Endothelial cell (in vitro differentiated cells): ENCODE data around the gene MLYCD. TPM values are rescaled to one million over a fixed set of nuclear protein-coding genes. Genes with fewer than 3 reads are reported as not detected.
"Not testable (repeated sequence)": the region's sequence is repeated elsewhere in the genome, so short reads cannot be mapped to it uniquely, and the experiment has no call there.

Experiments used
- DNase-seq: peaks from one replicate; pipeline ENCODE4 v3.0.0; 2021; ENCODE audit warnings: low spot score
- H3K27ac Mint-ChIP-seq: one replicate; pipeline ENCODE4 v1.8.0; 2021; ENCODE audit warnings: mixed read lengths, inconsistent platforms; ENCODE audit not compliant: unreplicated experiment
- H3K27me3 Mint-ChIP-seq: one replicate; pipeline ENCODE4 v1.8.0; 2021; ENCODE audit warnings: mild to moderate bottlenecking, moderate library complexity, mixed read lengths, inconsistent platforms; ENCODE audit not compliant: unreplicated experiment
- H3K36me3 Mint-ChIP-seq: one replicate; pipeline ENCODE4 v1.8.0; 2021; ENCODE audit warnings: mild to moderate bottlenecking, low read depth, mixed read lengths, inconsistent platforms; ENCODE audit not compliant: unreplicated experiment
- H3K4me1 Mint-ChIP-seq: one replicate; pipeline ENCODE4 v1.8.0; 2021; ENCODE audit warnings: mild to moderate bottlenecking, mixed read lengths, inconsistent platforms; ENCODE audit not compliant: unreplicated experiment
- H3K4me3 Mint-ChIP-seq: one replicate; pipeline ENCODE4 v1.8.0; 2021; ENCODE audit warnings: mild to moderate bottlenecking, mixed read lengths, inconsistent platforms; ENCODE audit not compliant: unreplicated experiment
- H3K9me3 Mint-ChIP-seq: one replicate; pipeline ENCODE4 v1.8.0; 2021; ENCODE audit warnings: mixed read lengths, inconsistent platforms; ENCODE audit not compliant: unreplicated experiment
- total RNA-seq: library from RNA; stranded (reverse); fragmentation: NEBNext Ultra II Directional; extraction: Animal tissue kit (Norgen Biotek cat#: 25700); gene quantifications from one replicate; pipeline ENCODE4 v1.2.1, GENCODE V29; 2021; ENCODE audit not compliant: unreplicated experiment
- TF ChIP-seq, protein P1 (sequence below): fragments of 200-600 bp; sonication (generic); IDR thresholded peaks from one replicate; pipeline ENCODE4 v1.5.0; 2021; ENCODE audit warnings: antibody characterized with exemption; ENCODE audit not compliant: unreplicated experiment

Gene MLYCD
- total RNA-seq, 1 donor from 2014 or later: 3.0 TPM

DNA sequence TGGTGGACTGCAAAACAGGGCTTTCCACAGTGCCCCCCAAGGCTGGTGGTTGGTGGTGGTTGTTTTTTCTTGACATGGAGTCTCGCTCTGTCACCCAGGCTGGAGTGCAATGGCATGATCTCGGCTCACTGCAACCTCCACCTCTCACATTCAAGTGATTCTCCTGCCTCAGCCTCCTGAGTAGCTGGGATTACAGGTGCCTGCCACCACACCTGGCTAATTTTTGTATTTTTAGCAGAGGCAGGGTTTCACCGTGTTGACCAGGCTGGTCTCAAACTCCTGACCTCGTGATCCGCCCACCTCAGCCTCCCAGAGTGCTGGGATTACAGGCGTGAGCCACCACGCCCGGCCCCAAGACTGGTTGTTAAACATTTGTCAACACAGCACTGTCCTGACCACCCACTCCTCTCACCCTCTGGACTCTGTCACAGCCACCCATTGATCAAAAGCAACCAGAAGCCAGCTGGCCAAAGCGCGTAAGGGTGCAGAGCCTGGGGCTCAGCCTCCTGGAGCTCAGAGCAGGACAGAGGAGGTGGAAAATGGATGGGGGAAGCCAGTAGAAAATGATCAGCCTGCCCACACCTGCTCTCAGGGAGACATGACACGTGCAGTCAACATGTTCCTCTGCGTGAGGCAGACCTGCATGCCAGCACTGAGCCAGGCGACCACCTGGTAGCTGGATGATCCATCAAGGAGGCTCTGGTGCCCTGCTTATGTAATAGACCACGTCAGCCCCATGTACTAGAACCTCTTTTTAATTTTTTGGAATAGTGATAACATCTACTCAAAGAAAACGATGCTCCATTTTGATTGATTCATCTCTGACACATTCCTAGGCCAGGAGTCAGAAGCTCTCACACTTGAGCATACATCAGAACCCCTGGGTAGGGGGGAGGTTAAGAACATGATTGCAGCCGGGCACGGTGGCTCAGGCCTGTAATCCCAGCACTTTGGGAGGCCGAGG, 39.3 kb downstream of the MLYCD start:
- Mint-ChIP-seq H3K36me3 (no peaks in the 10 kb centered on the region), H3K27me3 (peaks cover 27% of the 10 kb centered on the region), H3K4me1 (peaks cover 18% of the 10 kb centered on the region), H3K4me3 (no peak overlapping the region), H3K9me3 (no peaks in the 10 kb centered on the region), H3K27ac (no peak overlapping the region)
- TF ChIP-seq, protein P1, sequence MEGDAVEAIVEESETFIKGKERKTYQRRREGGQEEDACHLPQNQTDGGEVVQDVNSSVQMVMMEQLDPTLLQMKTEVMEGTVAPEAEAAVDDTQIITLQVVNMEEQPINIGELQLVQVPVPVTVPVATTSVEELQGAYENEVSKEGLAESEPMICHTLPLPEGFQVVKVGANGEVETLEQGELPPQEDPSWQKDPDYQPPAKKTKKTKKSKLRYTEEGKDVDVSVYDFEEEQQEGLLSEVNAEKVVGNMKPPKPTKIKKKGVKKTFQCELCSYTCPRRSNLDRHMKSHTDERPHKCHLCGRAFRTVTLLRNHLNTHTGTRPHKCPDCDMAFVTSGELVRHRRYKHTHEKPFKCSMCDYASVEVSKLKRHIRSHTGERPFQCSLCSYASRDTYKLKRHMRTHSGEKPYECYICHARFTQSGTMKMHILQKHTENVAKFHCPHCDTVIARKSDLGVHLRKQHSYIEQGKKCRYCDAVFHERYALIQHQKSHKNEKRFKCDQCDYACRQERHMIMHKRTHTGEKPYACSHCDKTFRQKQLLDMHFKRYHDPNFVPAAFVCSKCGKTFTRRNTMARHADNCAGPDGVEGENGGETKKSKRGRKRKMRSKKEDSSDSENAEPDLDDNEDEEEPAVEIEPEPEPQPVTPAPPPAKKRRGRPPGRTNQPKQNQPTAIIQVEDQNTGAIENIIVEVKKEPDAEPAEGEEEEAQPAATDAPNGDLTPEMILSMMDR: no peak
- DNase-seq: no peak

DNA sequence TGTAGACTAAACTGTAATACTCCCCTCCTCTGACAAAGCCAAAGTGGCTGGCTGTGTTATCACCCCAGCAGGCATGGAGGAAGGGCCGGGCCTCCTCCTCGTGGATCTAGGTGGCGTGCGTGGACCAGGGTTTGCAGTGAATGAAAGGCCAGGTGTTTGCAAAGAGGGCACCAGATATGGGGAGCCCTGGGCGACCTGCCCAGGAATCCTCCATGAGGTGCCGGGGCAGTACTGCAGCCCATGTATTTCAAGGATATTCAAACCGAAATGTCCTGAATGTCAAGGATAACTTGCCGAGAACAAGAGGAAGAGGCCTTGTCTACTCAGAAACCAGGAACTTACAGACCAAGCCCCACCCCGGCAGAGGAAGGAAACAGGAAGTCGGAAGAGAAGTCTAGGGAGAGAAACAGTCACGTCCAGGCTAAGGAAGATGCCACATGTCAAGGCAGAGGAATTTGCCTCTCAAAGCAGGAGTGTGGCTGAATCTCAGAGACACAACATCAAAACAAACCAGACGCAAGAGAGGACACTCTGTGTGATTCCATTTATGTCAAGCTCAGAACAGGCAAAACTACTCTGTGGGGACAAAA, 40.4 kb downstream of the MLYCD start:
- peak; percentile 36 for DNase-seq
- no peaks in the 10 kb centered on the region for H3K36me3 Mint-ChIP-seq
- TF ChIP-seq, protein P1: no peak
- peaks cover 18% of the 10 kb centered on the region for H3K4me1 Mint-ChIP-seq
- H3K9me3 Mint-ChIP-seq: no peaks in the 10 kb centered on the region
- peaks cover 20% of the 10 kb centered on the region for H3K27me3 Mint-ChIP-seq
- peak overlapping the region; percentile 94 for H3K27ac Mint-ChIP-seq
- H3K4me3 Mint-ChIP-seq: no peak overlapping the region

DNA sequence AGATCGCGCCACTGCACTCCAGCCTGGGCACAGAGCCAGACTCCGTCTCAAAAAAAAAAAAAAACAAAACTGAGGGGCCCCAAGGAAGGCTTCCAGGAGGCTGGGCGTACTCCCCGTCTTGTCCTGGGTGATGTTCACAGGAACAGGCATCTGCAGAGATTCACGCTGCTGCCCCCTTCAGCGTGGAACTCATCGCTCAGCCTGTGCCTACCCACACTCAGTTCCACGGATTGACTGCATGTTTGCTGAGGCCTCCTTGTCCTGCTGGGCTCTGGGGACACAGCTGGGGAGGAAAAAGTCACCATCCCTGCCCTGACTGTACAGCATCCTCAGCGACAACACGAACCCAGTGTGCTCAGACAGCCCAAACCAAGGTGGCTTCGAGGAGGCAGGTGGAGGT, 41.2 kb downstream of the MLYCD start:
- no peaks in the 10 kb centered on the region for H3K9me3 Mint-ChIP-seq
- H3K4me3 Mint-ChIP-seq: no peak overlapping the region
- H3K27ac Mint-ChIP-seq: no peak overlapping the region
- peaks cover 18% of the 10 kb centered on the region for H3K4me1 Mint-ChIP-seq
- no peak for DNase-seq
- no peaks in the 10 kb centered on the region for H3K36me3 Mint-ChIP-seq
- peaks cover 17% of the 10 kb centered on the region for H3K27me3 Mint-ChIP-seq
- TF ChIP-seq, protein P1: no peak

DNA sequence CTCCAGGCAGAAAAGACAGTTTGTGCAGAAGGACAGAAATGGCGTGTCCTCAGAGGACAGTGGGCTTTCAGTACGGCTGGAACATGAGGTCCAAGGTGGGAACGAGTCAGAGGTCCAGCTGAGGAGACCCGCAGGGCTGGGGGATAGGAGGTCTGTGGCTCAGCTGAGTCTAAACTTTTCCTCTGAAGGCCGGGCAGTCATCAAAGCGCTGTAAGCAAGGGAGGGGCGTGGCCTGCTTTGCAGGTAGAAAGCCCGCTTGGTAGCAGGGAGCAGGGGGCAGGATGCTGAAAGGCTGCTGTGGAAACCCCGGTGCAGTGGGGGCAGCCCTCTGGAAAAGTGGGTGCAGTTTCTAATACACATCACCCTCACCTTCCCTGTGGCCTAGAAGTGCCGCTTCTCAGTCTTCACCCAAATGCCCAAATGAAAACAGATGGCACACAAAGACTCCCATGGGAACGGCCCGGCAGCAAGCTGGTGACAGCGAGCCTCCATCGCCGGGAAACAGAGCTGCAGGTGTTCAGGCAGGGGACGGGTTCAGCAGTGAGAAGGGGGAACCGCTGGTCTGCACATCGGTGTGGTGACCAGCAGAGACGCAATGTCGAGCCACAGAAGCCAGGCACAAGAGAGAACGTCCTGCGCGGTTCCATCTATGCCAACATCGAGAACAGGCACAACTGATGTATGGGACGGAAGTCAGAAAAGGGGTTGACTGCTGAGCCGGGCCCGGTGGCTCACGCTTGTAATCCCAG, 41.9 kb downstream of the MLYCD start:
- H3K36me3 Mint-ChIP-seq: no peaks in the 10 kb centered on the region
- DNase-seq: no peak
- H3K4me1 Mint-ChIP-seq: peaks cover 18% of the 10 kb centered on the region
- TF ChIP-seq, protein P1: no peak
- no peak overlapping the region for H3K27ac Mint-ChIP-seq
- H3K4me3 Mint-ChIP-seq: no peak overlapping the region
- peaks cover 17% of the 10 kb centered on the region for H3K27me3 Mint-ChIP-seq
- no peaks in the 10 kb centered on the region for H3K9me3 Mint-ChIP-seq

DNA sequence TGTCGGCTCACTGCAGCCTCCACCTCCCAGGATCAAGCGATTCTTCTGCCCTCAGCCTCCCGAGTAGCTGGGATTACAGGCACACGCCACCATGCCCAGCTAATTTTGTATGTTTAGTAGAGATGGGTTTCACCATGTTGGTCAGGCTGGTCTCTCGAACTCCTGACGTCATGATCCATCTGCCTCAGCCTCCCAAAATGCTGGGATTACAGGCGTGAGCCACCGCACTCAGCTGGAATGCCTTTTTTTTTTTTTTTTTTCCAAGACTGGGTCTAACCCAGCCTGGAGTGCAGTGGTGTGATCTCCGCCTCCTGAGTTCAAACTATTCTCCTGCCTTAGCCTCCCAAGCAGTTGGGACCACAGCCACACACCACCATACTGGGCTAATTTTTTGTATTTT, 42.6 kb downstream of the MLYCD start:
- H3K36me3 Mint-ChIP-seq, H3K4me3 Mint-ChIP-seq, DNase-seq, H3K9me3 Mint-ChIP-seq, H3K27ac Mint-ChIP-seq: not testable (repeated sequence)
- Mint-ChIP-seq H3K27me3 (peaks cover 16% of the 10 kb centered on the region), H3K4me1 (peaks cover 18% of the 10 kb centered on the region)
